ENCODE data around the gene SERPINA9. TPM values are rescaled to one million over a fixed set of nuclear protein-coding genes. Genes with fewer than 3 reads are reported as not detected.
"Not testable (repeated sequence)": the region's sequence is repeated elsewhere in the genome, so short reads cannot be mapped to it uniquely, and the experiment has no call there.

Gene SERPINA9
- total RNA-seq, 6 experiments from 2014 or later, result 0.18 TPM; not detected in 5

DNA sequence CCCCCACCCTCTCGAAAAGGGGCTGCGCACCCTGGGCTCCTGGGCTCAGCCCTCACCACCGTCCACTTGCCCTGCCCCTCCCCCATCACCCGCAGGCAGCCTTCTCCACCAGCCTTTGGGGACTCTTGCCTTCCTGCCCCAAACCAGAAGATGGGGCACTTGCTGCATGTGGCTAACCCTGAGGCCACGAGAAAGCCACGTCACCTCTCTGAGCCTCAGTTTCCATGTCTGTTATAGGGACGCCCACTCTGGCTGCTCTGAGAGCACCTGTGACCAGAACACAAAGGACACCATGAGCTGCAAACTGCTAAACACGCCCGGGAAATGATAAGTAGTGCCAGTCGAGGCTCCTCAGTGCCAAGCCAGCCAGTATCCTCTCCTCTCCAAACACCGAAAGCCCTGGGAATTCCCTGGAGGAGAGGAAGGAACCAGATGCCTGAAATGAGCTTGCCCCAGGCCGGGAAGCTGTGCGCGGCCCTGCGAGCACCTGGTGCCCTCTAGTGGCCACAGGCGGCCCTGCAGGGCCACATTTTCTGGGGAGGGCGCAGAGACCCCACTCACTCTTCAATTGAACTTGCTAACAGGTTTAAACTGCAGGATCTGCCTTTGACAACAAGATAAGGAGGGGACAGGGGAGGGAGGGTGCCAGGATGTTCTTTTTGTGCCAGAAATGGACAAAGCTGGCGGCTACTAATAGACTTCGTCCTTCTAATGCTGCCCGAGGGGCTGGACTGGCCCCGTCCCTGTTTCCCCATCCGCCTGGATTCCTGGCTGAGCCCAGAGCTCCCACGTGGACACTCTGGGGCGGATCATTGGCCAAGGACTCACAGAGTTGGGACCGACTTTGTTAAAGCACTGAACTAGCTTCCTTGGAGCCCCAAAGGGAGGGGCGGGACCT is 10.2 kb upstream of the SERPINA9 start:
- intact Hi-C loops (cut with DNase I), result loop anchor here (5.0 to 10.0 kb wide), 2 partner anchors 51 to 54 kb away; no protein-coding TSS in a partner anchor
- DNase-seq, result peak; percentile 68 to 77 (median 76)
- peak overlapping the region in 2 of 3 donors; percentile 23 to 28 for H3K4me3 ChIP-seq
- no peaks in the 10 kb centered on the region for H3K9me3 ChIP-seq
- H3K27ac ChIP-seq, result no peak overlapping the region
- 9% methylated on average over 18 of the region's 26 CpGs for WGBS (ENCODE audit: insufficient coverage, low coverage, low lambda C conversion rate, missing lambda C conversion rate)
- ATAC-seq, result peak; percentile 75 to 89 (median 87)
- H3K36me3 ChIP-seq, result no peaks in the 10 kb centered on the region
- TF ChIP-seq, protein P1, sequence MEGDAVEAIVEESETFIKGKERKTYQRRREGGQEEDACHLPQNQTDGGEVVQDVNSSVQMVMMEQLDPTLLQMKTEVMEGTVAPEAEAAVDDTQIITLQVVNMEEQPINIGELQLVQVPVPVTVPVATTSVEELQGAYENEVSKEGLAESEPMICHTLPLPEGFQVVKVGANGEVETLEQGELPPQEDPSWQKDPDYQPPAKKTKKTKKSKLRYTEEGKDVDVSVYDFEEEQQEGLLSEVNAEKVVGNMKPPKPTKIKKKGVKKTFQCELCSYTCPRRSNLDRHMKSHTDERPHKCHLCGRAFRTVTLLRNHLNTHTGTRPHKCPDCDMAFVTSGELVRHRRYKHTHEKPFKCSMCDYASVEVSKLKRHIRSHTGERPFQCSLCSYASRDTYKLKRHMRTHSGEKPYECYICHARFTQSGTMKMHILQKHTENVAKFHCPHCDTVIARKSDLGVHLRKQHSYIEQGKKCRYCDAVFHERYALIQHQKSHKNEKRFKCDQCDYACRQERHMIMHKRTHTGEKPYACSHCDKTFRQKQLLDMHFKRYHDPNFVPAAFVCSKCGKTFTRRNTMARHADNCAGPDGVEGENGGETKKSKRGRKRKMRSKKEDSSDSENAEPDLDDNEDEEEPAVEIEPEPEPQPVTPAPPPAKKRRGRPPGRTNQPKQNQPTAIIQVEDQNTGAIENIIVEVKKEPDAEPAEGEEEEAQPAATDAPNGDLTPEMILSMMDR (IDR thresholded peaks at IDR 0.05), result peak; percentile 98 to 100 (median 99)
- TF ChIP-seq POLR2A (IDR thresholded peaks at IDR 0.05), result peak; percentile 26
- peaks cover 0 to 26% (median 12%) of the 10 kb centered on the region in 4 donors for H3K4me1 ChIP-seq
- H3K27me3 ChIP-seq, result no peaks in the 10 kb centered on the region

DNA sequence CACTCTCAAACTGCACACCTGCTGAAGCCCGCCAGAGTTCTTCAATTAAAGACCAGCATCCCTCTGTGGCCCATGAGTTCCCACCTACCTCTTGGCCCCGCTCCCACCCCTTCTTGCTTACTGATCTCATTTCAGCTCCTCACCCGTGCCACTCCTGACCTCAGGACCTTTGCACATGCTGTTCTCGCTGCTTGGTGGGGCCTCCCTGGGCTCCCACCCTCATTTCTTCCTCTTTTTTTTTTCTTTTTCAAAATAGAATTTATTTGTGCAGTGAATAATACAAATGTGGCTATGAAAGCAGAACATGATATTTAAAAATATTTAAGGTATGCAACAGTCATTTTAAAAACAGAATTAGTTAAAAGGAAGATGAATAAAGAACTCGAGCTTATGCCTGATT is 8.5 kb upstream of the SERPINA9 start:
- 79% methylated on average over 3 of the region's 5 CpGs for WGBS (ENCODE audit: insufficient coverage, low coverage, low lambda C conversion rate, missing lambda C conversion rate)
- DNase-seq, result no peak
- intact Hi-C loops (cut with DNase I), result loop anchor here in 1 of 2 donors (10.0 kb wide), 1 partner anchor 50 kb away; no protein-coding TSS in a partner anchor

GRCh38 chr14:94483729-94484275 is 7.8 kb upstream of the SERPINA9 start:
- Histone ChIP-seq H3K4me1 (peaks cover 0 to 42% (median 15%) of the 10 kb centered on the region in 4 donors), H3K27ac (no peak overlapping the region), H3K4me3 (no peak overlapping the region), H3K27me3 (no peaks in the 10 kb centered on the region), H3K36me3 (no peaks in the 10 kb centered on the region), H3K9me3 (no peaks in the 10 kb centered on the region)
- ATAC-seq (no peak), DNase-seq (no peak)
- no peak for TF ChIP-seq POLR2A (IDR thresholded peaks at IDR 0.05)
- TF ChIP-seq, protein P1 (IDR thresholded peaks at IDR 0.05), result no peak
- intact Hi-C loops (cut with DNase I), result loop anchor here in 1 of 2 donors (10.0 kb wide), 1 partner anchor 49 kb away; no protein-coding TSS in a partner anchor
- 72% methylated on average over 6 of the region's 7 CpGs for WGBS (ENCODE audit: insufficient coverage, low coverage, low lambda C conversion rate, missing lambda C conversion rate)

More for the DNA sequence above, 8.5 kb upstream of the SERPINA9 start:
- Histone ChIP-seq H3K4me3 (no peak overlapping the region), H3K36me3 (no peaks in the 10 kb centered on the region), H3K9me3 (no peaks in the 10 kb centered on the region), H3K27me3 (no peaks in the 10 kb centered on the region), H3K27ac (no peak overlapping the region), H3K4me1 (peaks cover 0 to 42% (median 15%) of the 10 kb centered on the region in 4 donors)
- no peak for ATAC-seq
- TF ChIP-seq, protein P1 (IDR thresholded peaks at IDR 0.05), result no peak
- TF ChIP-seq POLR2A (IDR thresholded peaks at IDR 0.05), result no peak

DNA sequence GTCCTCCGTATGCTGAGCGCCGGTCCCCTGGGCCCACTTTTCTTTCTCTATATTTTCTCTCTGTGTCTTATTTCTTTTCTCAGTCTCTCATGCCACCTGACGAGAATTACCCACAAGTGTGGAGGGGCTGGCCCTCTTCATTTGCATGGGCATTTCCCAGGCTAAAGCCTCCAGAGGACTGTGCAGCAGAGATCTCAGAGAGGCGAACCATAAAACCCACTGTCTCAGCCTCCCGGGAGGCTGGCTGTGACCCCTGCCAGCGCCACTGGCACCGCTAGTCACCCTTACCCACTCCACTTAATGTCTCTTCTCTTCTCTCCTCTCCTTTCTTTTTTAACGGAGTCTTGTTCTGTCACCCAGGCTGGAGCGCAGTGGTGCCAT is 7.1 kb upstream of the SERPINA9 start:
- H3K27ac ChIP-seq, result peak overlapping the region; percentile 31 to 88 (median 74)

DNA sequence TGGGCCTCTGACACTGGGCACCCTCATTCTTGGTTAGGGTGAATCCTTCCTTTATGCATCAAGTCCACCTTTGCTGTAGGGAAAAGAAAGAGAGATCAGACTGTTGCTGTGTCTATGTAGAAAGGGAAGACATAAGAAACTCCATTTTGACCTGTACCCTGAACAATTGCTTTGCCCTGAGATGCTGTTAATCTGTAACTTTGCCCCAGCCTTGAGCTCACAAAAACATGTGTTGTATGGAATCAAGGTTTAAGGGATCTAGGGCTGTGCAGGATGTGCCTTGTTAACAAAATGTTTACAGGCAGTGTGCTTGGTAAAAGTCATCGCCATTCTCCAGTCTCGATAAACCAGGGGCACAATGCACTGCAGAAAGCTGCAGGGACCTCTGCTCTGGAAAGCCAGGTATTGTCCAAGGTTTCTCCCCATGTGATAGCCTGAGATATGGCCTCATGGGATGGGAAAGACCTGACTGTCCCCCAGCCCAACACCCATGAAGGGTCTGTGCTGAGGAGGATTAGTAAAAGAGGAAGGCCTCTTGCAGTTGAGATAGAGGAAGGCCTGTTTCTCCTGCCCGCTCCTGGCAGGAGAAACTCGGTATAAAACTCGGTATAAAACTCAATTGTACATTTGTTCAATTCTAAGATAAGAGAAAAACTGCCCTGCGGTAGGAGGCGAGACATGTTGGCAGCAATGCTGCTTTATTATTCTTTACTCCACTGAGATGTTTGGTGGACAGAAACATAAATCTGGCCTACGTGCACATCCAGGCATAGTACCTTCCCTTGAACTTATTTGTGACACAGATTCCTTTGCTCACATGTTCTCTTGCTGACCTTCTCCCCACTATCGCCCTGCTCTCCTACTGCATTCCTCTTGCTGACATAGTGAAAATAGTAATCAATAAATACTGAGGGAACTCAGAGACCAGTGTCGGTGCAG is 6.4 kb upstream of the SERPINA9 start:
- H3K4me3 ChIP-seq, result not testable (repeated sequence)

More for the DNA sequence above, 7.1 kb upstream of the SERPINA9 start:
- intact Hi-C loops (cut with DNase I), result loop anchor here in 1 of 2 donors (10.0 kb wide), 1 partner anchor 48 kb away; no protein-coding TSS in a partner anchor
- Histone ChIP-seq H3K4me1 (peaks cover 0 to 42% (median 15%) of the 10 kb centered on the region in 4 donors), H3K36me3 (no peaks in the 10 kb centered on the region), H3K4me3 (no peak overlapping the region), H3K9me3 (no peaks in the 10 kb centered on the region), H3K27me3 (no peaks in the 10 kb centered on the region)
- DNase-seq, result no peak
- TF ChIP-seq, protein P1 (IDR thresholded peaks at IDR 0.05), result no peak
- TF ChIP-seq POLR2A (IDR thresholded peaks at IDR 0.05), result peak; percentile 12
- peak in 1 of 4 donors; percentile 3 for ATAC-seq
- 44% methylated on average over 8 of the region's 10 CpGs for WGBS (ENCODE audit: insufficient coverage, low coverage, low lambda C conversion rate, missing lambda C conversion rate)

More for the DNA sequence above, 6.4 kb upstream of the SERPINA9 start:
- Histone ChIP-seq H3K27ac (peak overlapping the region; percentile 31 to 88 (median 74)), H3K4me1 (peaks cover 0 to 42% (median 15%) of the 10 kb centered on the region in 4 donors)
- not testable (repeated sequence) for H3K9me3 ChIP-seq, H3K36me3 ChIP-seq, H3K27me3 ChIP-seq, DNase-seq
- intact Hi-C loops (cut with DNase I), result loop anchor here in 1 of 2 donors (10.0 kb wide), 1 partner anchor 48 kb away; no protein-coding TSS in a partner anchor
- ATAC-seq, result peak in 2 of 4 donors; percentile 2 to 5
- WGBS (ENCODE audit: insufficient coverage, low coverage, low lambda C conversion rate, missing lambda C conversion rate), result 24% methylated on average over 8 of the region's 10 CpGs

Data from right lobe of liver (tissue), 6 donors.